K562 treated with DMSO at 1 percent for 24 hours (cell line): ENCODE data around the gene RPL39L. TPM values are rescaled to one million over a fixed set of nuclear protein-coding genes. Genes with fewer than 3 reads are reported as not detected.

Experiments used
- total RNA-seq: library from RNA; unstranded; fragments of 300-600 nt; gene quantifications from 2 replicates; pipeline ENCODE4 v1.2.3, GENCODE V29; 2022; ENCODE audit warnings: low read depth; ENCODE audit not compliant: insufficient read depth

Gene RPL39L
- total RNA-seq: 124 and 129 TPM in 2 replicates

GRCh38 chr3:187139126-187139894, at the start of gene RPL39L:
Gene RPL39L, minus strand, starts transcription at chr3:187139496. Its CDS starts 18,196 bp downstream, at chr3:187121300.

Other genes starting within 250 kb of the RPL39L start
- gene ST6GAL1, start 209.0 kb downstream of the RPL39L start, total RNA-seq: 42.5 and 43.9 TPM in 2 replicates
- gene RTP1, start 58.0 kb upstream of the RPL39L start, total RNA-seq: not detected in 2 replicates
- gene MASP1, start 152.2 kb upstream of the RPL39L start, total RNA-seq: 1.4 and 1.8 TPM in 2 replicates
- gene RTP4, start 228.9 kb upstream of the RPL39L start, total RNA-seq: 0.66 TPM in 1 of 2 replicates, not detected in the other